Heart right ventricle (tissue), 16 donors: ENCODE results near the gene ABI3. TPM values are rescaled to one million over a fixed set of nuclear protein-coding genes. Genes with fewer than 3 reads are reported as not detected.
"Not testable (repeated sequence)": the region's sequence is repeated elsewhere in the genome, so short reads cannot be mapped to it uniquely, and the experiment has no call there.

ENCODE experiments used
- ATAC-seq, 8 donors: fragments of 200-7000 bp; cut with Tn5 transposase; one replicate each; pipeline ENCODE4 v1.9.1; 2020; ENCODE audit warnings: mild to moderate bottlenecking in 8 of 8, moderate library complexity in 8 of 8, moderate number of reproducible peaks in 1 of 8
- DNase-seq, 2 donors: peaks; one replicate each; pipeline ENCODE4 v3.0.0-alpha.2; 2020
- H3K27ac ChIP-seq, 10 donors: fragments of 200-600 bp; sonication (generic) in 2 of 10; one replicate each; pipeline versions ENCODE4 v1.5.0 to v1.8.0; 2020 to 2022; ENCODE audit warnings: mild to moderate bottlenecking in 3 of 10
- H3K27me3 ChIP-seq, 7 donors: fragments of 200-600 bp; one replicate each; pipeline ENCODE4 v1.8.0; 2021 to 2022; ENCODE audit warnings: mild to moderate bottlenecking in 2 of 7
- H3K36me3 ChIP-seq, 9 donors: fragments of 200-600 bp; sonication (generic) in 1 of 9; one replicate each; pipeline versions ENCODE4 v1.5.0 to v1.8.0; 2020 to 2022; ENCODE audit warnings: mild to moderate bottlenecking in 2 of 9
- H3K4me1 ChIP-seq, 9 donors: fragments of 200-600 bp; sonication (generic) in 1 of 9; one replicate each; pipeline versions ENCODE4 v1.5.0 to v1.8.0; 2020 to 2022; ENCODE audit warnings: mild to moderate bottlenecking in 4 of 9
- H3K4me3 ChIP-seq, 10 donors: fragments of 200-600 bp; sonication (generic) in 2 of 10; one replicate each; pipeline versions ENCODE4 v1.5.0 to v1.8.0; 2020 to 2022; ENCODE audit warnings: mild to moderate bottlenecking in 7 of 10, moderate library complexity in 2 of 10
- H3K9me3 ChIP-seq, 11 donors: fragments of 200-600 bp in 10 of 11; sonication (generic) in 2 of 11; one replicate each; pipeline versions ENCODE4 v1.5.0 to v1.8.0; 2013 to 2022; ENCODE audit warnings: mild to moderate bottlenecking in 2 of 11, control low read depth in 1 of 11, moderate library complexity in 1 of 11
- WGBS, 2 donors: extraction: QIAGEN DNeasy Blood & Tissue Kit; methylation state at CpG; one replicate each; pipeline ENCODE4 v1.1.7; 2013; ENCODE audit warnings: inconsistent platforms in 1 of 2; 5-methylcytosine and 5-hydroxymethylcytosine counted together
- intact Hi-C, 10 donors: fragments of 100-400 bp; cut with DNase I; formaldehyde crosslinking; loops; one replicate each; pipeline versions ENCODE4 v1.11.1 to v1.14.2; 2022
- polyA plus RNA-seq, 2 donors: library from polyadenylated mRNA; stranded (reverse); fragments of 200-250 nt; gene quantifications; one replicate each; pipeline ENCODE4 v1.2.3, GENCODE V29; 2013
- total RNA-seq, 10 donors: library from RNA; stranded (reverse); fragmentation: NEBNext Ultra II Directional in 3 of 10; extraction: Animal tissue kit (Norgen Biotek cat#: 25700) in 3 of 10; gene quantifications; one replicate each; pipeline versions ENCODE4 v1.2.1 to v1.2.4, GENCODE V29; 2021 to 2023
- TF ChIP-seq, protein P1 (sequence below), 9 donors: fragments of 200-600 bp; sonication (generic) in 2 of 9; IDR thresholded peaks; one replicate each; pipeline versions ENCODE4 v1.5.0 to v1.8.0; 2021 to 2022; ENCODE audit warnings: antibody characterized with exemption in 9 of 9, mild to moderate bottlenecking in 5 of 9, moderate library complexity in 1 of 9
- donor health status: Arrhythmogenic right ventricular cardiomyopathy.
- donor health status: ischemic (EF 13 %, LVEDD 7.1; RV severe dilation, severe dysfunction).
- donor health status: healthy with polysubstance abuse.
- donor health status: DM: no; HTN: yes; CAD: no.
- donor health status: DM: no; HTN: no; CAD: no.
- donor health status: ischemic (EF 25% LVEDD 6.9; RV normal size, moderate dysfunction).
- donor health status: ischemic (EF 25% LVEDD 5.7; RV mildly dilated, moderate dysfunction).
- donor health status: healthy.
- donor health status: DM: yes; HTN: yes; CAD: no.
- donor health status: Ischemic cardiomyopathy.
- donor health status: ischemic (EF 35%, LVEDD 5.7; RV mildly dilated, moderate dysfunction).
- donor health status: nonischemic (EF 11% LVEDD 7.7; RV severe dilation, severe dysfunction).
- donor health status: DM: yes; HTN: yes; CAD: no.
- donor health status: PGD.
- donor health status: ischemic (EF 29% LVEDD 5.4; RV normal size, mild dysfunction).
- donor health status: nonischemic (EF 23%, LVEDD 6.1; RV moderate dilation, normal function).

The ABI3 gene
- total and polyA plus RNA-seq, 12 donors = 2.3 to 10.8 (median 5.1) TPM

DNA sequence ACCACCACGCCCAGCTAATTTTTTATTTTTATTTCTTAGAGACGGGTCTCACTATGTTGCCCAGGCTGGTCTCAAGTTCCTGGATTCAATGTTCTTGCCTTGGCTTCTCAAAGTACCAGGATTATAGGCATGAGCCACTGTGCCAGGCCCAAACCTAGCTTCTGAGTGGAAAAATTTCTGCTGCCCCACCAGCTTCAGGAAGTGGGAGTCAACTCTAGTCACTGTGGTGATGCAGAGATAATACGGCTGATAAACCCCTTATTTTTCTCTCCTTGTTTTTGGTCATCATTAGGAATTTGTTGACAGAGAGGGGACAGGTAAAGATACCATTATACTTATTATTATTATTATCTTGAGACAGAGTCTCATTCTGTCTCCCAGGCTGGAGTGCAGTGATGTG is 47.9 kb downstream of the ABI3 start:
- Histone ChIP-seq H3K27ac (no peak overlapping the region), H3K4me3 (no peak overlapping the region), H3K36me3 (no peaks in the 10 kb centered on the region), H3K27me3 (no peaks in the 10 kb centered on the region), H3K9me3 (no peaks in the 10 kb centered on the region), H3K4me1 (peaks cover 0 to 25% (median 12%) of the 10 kb centered on the region in 9 donors)
- DNase-seq (no peak), ATAC-seq (no peak)
- TF ChIP-seq, protein P1, sequence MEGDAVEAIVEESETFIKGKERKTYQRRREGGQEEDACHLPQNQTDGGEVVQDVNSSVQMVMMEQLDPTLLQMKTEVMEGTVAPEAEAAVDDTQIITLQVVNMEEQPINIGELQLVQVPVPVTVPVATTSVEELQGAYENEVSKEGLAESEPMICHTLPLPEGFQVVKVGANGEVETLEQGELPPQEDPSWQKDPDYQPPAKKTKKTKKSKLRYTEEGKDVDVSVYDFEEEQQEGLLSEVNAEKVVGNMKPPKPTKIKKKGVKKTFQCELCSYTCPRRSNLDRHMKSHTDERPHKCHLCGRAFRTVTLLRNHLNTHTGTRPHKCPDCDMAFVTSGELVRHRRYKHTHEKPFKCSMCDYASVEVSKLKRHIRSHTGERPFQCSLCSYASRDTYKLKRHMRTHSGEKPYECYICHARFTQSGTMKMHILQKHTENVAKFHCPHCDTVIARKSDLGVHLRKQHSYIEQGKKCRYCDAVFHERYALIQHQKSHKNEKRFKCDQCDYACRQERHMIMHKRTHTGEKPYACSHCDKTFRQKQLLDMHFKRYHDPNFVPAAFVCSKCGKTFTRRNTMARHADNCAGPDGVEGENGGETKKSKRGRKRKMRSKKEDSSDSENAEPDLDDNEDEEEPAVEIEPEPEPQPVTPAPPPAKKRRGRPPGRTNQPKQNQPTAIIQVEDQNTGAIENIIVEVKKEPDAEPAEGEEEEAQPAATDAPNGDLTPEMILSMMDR (IDR thresholded peaks at IDR 0.05) = no peak
- intact Hi-C loops = no loop called here
- 86 to 90% methylated on average over 3 of the region's 3 CpGs for WGBS, 2 donors

DNA sequence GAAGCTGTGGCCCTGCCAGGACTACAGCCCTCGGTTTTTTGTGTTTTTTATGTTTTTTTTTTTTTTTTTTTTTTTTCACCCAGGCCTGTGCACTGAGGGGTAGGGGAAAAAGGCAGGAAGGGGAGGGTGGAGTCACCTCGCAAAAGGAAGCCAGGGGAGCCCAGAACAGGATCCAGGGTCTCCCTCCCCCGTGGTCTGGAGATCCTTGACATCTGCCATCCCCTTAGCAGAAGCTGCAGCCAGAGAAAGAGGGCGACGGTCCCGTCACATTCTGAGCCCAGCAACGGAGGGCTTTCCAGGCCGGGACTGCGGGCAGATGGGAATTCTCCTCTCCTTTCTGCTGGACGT is 49.1 kb downstream of the ABI3 start:
- H3K9me3 ChIP-seq = no peaks in the 10 kb centered on the region
- intact Hi-C loops = no loop called here
- peaks cover 0 to 25% (median 12%) of the 10 kb centered on the region in 9 donors for H3K4me1 ChIP-seq
- TF ChIP-seq, protein P1 (IDR thresholded peaks at IDR 0.05) = no peak
- 14 to 20% methylated on average over 9 to 10 of the region's 10 CpGs for WGBS, 2 donors
- DNase-seq (peak; percentile 30 to 46), ATAC-seq (peak; percentile 19 to 81 (median 72))
- H3K27ac ChIP-seq = peak overlapping the region; percentile 75 to 96 (median 90)
- H3K36me3 ChIP-seq = no peaks in the 10 kb centered on the region
- no peaks in the 10 kb centered on the region for H3K27me3 ChIP-seq
- peak overlapping the region; percentile 39 to 69 (median 60) for H3K4me3 ChIP-seq

DNA sequence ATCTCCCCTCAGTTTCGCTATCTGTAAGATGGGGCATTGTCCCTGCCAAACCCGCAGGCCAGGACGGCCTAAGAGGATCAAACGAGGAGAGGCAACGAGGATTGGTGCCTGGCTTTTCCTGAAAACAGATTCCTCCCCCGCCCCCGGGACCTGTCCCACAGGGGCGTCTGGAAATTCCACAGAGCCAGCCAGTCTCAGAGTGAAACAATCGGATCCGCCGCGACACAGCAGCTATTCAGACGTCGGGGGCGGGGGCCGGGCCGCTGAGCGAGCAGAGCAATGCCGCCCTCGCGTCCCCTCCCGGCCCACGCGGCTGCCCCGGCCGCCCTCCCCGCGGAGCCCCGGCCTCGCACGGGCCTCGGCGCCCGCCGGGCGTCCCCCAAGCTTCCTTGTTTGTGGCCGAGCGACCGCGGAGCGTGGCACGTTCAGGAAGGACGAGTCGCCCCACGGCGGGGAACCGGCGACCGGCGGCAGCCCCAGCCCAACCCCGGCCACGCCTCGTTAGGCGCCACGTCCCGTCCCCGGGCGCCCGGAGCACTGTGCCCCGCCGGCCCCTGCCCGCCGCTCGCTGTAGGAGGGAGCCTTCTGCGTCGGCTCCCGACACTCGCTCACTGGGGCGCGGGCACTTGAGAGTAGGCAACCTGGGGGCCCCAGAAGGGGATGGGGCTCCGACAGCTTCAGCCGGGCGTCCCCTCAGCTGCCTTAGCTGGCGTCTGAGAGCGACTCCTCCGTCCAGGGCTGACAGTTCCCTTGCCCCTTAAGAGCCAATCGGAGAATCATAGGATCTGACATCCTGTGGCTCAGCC is 49.7 kb downstream of the ABI3 start:
- DNase-seq (peak; percentile 66 to 82), ATAC-seq (peak; percentile 77 to 93 (median 86))
- Histone ChIP-seq H3K27ac (peak overlapping the region; percentile 75 to 96 (median 90)), H3K27me3 (no peaks in the 10 kb centered on the region), H3K4me1 (peaks cover 0 to 25% (median 12%) of the 10 kb centered on the region in 9 donors), H3K36me3 (no peaks in the 10 kb centered on the region), H3K9me3 (no peaks in the 10 kb centered on the region), H3K4me3 (peak overlapping the region; percentile 39 to 69 (median 60))
- 1 to 2% methylated on average over 77 of the region's 77 CpGs for WGBS, 2 donors
- intact Hi-C loops = no loop called here
- TF ChIP-seq, protein P1 (IDR thresholded peaks at IDR 0.05) = no peak

DNA sequence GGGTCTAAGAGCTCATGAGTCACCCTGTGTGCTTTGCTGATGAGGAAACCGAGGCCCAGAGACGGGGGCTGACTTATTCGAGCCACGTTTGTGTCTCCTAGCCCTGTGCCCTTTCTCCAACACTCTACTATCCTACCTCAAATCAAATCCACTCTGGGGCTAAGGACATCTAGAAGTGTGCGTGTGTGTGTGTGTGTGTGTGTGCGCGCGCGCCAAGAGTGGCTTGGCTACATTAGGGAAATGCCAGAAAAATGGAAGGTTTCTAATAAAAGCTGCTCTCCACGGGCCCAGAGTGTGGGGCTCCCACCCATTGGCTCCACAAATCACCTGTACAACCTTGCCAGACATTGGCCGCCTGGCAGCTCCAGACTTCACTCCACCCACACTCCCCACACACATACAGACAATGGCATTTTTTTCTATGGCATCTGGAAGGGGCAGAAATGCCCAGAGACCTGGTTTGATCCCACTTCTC is 50.3 kb downstream of the ABI3 start:
- Histone ChIP-seq H3K9me3 (no peaks in the 10 kb centered on the region), H3K27me3 (no peaks in the 10 kb centered on the region), H3K4me1 (peaks cover 0 to 25% (median 12%) of the 10 kb centered on the region in 9 donors), H3K36me3 (no peaks in the 10 kb centered on the region), H3K27ac (peak overlapping the region; percentile 75 to 96 (median 90)), H3K4me3 (peak overlapping the region; percentile 39 to 69 (median 60))
- ATAC-seq (peak in 4 of 8 donors; percentile 3 to 49 (median 13)), DNase-seq (peak; percentile 12 to 36)
- intact Hi-C loops = no loop called here
- TF ChIP-seq, protein P1 (IDR thresholded peaks at IDR 0.05) = no peak
- 52 to 60% methylated on average over 11 of the region's 11 CpGs for WGBS, 2 donors

DNA sequence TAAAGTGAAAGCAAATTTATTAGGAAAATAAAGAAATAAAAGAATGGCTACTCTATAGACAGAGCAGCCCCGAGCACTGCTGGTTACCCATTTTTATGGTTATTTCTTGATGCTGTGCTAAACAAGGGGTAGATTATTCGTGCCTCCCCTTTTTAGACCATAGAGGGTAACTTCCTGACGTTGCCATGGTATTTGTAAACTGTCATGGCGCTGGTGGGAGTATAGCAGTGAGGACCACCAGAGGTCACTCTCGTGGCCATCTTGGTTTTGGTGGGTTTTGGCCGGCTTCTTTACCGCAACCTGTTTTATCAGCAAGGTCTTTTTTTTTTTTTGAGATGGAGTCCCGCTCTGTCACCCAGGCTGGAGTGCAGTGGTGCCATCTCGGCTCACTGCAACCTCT is 51.0 kb downstream of the ABI3 start:
- H3K27me3 ChIP-seq, ATAC-seq, DNase-seq, H3K36me3 ChIP-seq, H3K4me3 ChIP-seq, H3K9me3 ChIP-seq, intact Hi-C loops: not testable (repeated sequence)
- WGBS, 2 donors = 88 to 91% methylated on average over 9 of the region's 9 CpGs
- H3K27ac ChIP-seq = peak overlapping the region in 2 of 10 donors; percentile 93 to 96
- peaks cover 0 to 25% (median 12%) of the 10 kb centered on the region in 9 donors for H3K4me1 ChIP-seq
